Measurements from ENCODE around the gene C3orf49. TPM values are rescaled to one million over a fixed set of nuclear protein-coding genes. Genes with fewer than 3 reads are reported as not detected.

C3orf49 gene, protein sequence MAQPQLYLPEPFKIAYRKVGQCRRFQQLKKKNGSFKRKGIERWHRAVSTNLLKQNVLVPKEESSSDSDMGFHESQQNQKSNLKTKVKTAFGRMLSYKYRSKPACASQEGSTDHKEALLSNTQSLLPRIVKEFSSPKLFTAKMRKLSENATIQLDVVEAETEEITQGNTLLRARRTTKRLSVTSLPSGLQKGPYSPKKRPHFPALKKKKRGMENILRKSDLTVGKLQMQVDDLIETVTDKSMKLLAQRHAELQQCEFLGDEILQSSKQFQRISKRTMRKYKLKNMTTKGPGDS
- total RNA-seq: not detected in 2 replicates

DNA sequence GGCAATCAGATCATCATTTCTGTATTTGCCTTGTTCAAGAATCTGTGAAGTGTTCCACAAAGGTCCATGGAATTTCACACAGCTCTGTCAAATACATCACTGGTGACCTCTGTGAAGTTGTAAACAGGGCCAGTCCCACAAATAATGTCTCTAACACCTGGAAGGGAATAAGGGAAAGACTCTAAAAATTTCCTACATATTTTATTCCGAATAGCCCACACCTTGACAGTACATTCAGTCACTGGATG is at the start of gene C3orf49:
TSS of gene C3orf49 (plus strand) at position 149 of the 248 bp plus-strand sequence. CDS start 173 bp downstream, outside the sequence.

DNA sequence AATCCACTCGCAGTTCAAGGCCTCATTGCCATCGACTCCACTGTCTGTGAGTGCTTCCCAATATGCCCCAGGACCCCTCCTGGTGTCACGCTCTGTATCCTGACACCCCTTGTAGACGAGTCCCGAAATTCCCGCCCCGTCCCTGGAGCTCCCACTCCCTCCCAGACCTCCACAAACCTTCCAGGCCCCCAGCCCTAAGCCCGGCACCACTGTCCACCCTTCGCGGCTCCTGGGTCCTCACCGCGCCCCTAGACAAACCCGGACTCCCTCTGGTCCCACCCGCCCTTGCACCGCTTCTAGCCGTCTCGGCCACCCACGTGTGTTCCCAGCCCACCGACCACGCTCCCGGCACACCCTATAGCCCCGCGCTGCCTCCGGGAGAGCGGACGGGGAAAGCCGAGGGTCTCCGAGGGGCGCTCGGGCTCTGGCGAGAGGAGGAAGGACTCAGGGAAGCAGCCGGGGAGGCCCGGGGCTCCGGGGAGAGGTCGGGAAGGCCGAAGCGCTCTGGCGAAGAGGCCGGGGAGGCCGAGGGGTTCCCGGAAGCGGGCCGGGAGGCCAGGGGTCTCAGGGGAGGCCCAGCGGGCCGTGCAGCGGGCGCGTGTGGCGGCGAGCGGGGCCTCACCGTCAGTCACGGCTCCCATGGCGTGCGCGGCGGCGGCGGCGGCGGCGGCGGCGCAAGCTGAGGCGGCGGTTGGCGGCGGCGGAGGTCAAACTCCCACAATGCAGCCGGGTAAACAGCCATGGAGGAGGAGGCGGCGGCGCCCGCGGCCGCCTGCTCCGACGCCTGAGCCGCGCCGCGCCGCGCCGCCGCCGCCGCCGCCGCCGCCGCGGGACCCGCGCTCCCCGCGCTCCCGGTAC is 44.3 kb downstream of the C3orf49 start, which contains the start of the genes ATXN7 and THOC7:
TSS of gene ATXN7 (plus strand) at position 718 of the 858 bp plus-strand sequence. CDS start 48,732 bp downstream, outside the sequence.
TSS of gene THOC7 (minus strand) at position 656 of the 858 bp plus-strand sequence. CDS start at position 641, 15 bp downstream.

Other genes with a start within 250 kb of the C3orf49 start
- not detected in 2 replicates for gene SNTN, start 166.6 kb upstream of the C3orf49 start, total RNA-seq
- gene THOC7, start 44.5 kb downstream of the C3orf49 start, total RNA-seq: 68.6 and 69.4 TPM in 2 replicates
- 20.7 and 27.9 TPM in 2 replicates for gene ATXN7, start 44.6 kb downstream of the C3orf49 start, total RNA-seq
- gene SCAANT1, start 93.1 kb downstream of the C3orf49 start, total RNA-seq: not detected in 2 replicates
- 109 and 120 TPM in 2 replicates for gene PSMD6, start 204.2 kb downstream of the C3orf49 start, total RNA-seq

Measured in thoracic aorta endothelial cell (primary cell).